Natural killer cell (primary cell): ENCODE measurements around the gene ACP7. TPM values are rescaled to one million over a fixed set of nuclear protein-coding genes. Genes with fewer than 3 reads are reported as not detected.

Experiments used
- ATAC-seq, 3 donors: fragments of 150-1000 bp in 2 of 3; fragments of 200-7000 bp in 1 of 3; cut with Tn5 transposase; 1 replicate in 1 of 3; 2 replicates in 2 of 3; pipeline ENCODE4 v1.10.0; 2021; ENCODE audit warnings: mild to moderate bottlenecking in 2 of 3, moderate library complexity in 2 of 3
- DNase-seq, 2 donors: peaks; one replicate each; pipeline versions ENCODE4 v3.0.0 to v3.0.0-alpha.2; 2013 to 2021; ENCODE audit warnings: mixed read lengths in 1 of 2
- H3K27ac ChIP-seq: one replicate; pipeline ENCODE4 v1.5.1; 2013; ENCODE audit warnings: mild to moderate bottlenecking, low read length
- H3K27me3 ChIP-seq: one replicate; pipeline ENCODE4 v1.6.1; 2013; ENCODE audit warnings: low read length; ENCODE audit not compliant: control insufficient read depth, insufficient read depth
- H3K36me3 ChIP-seq: one replicate; pipeline ENCODE4 v1.6.1; 2013; ENCODE audit warnings: low read length; ENCODE audit not compliant: control insufficient read depth, insufficient read depth
- H3K4me1 ChIP-seq: one replicate; pipeline ENCODE4 v1.6.1; 2013; ENCODE audit warnings: low read length; ENCODE audit not compliant: control insufficient read depth, insufficient read depth
- H3K4me3 ChIP-seq: one replicate; pipeline ENCODE4 v1.5.1; 2013; ENCODE audit warnings: low read length
- H3K9me3 ChIP-seq: one replicate; pipeline ENCODE4 v1.6.1; 2013; ENCODE audit warnings: low read length; ENCODE audit not compliant: control insufficient read depth, insufficient read depth
- H3K27ac Mint-ChIP-seq, 2 donors: one replicate each; pipeline ENCODE4 v1.8.0; 2022; ENCODE audit warnings: mild to moderate bottlenecking in 2 of 2, mixed read lengths in 2 of 2, moderate library complexity in 1 of 2
- H3K27me3 Mint-ChIP-seq, 2 donors: one replicate each; pipeline ENCODE4 v1.8.0; 2022; ENCODE audit warnings: low read depth in 2 of 2, mixed read lengths in 2 of 2
- H3K36me3 Mint-ChIP-seq: one replicate; pipeline ENCODE4 v1.8.0; 2022; ENCODE audit warnings: mixed read lengths
- H3K4me1 Mint-ChIP-seq, 2 donors: one replicate each; pipeline ENCODE4 v1.8.0; 2022; ENCODE audit warnings: mixed read lengths in 2 of 2
- H3K4me3 Mint-ChIP-seq: one replicate; pipeline ENCODE4 v1.8.0; 2022; ENCODE audit warnings: mild to moderate bottlenecking, moderate library complexity, mixed read lengths
- H3K9me3 Mint-ChIP-seq, 2 donors: one replicate each; pipeline ENCODE4 v1.8.0; 2022; ENCODE audit warnings: mixed read lengths in 2 of 2
- CTCF ChIP-seq: fragments of 200-600 bp; IDR thresholded peaks from one replicate; pipeline ENCODE4 v1.8.0; 2022; ENCODE audit warnings: antibody characterized with exemption
- WGBS: methylation state at CpG from one replicate; pipeline ENCODE4 v1.1.7; 2013; ENCODE audit warnings: missing lambda C conversion rate; ENCODE audit not compliant: insufficient coverage; 5-methylcytosine and 5-hydroxymethylcytosine counted together
- intact Hi-C: fragments of 100-400 bp; cut with micrococcal nuclease; formaldehyde crosslinking; loops from one replicate; pipeline ENCODE4 v1.14.2; 2022
- total RNA-seq, 4 donors: library from RNA; stranded (reverse); fragments of 120-200 nt in 1 of 4; gene quantifications; one replicate each; pipeline versions ENCODE4 v1.2.3 to v1.2.4, GENCODE V29; 2013 to 2022

ACP7 gene
- total RNA-seq, 3 donors from 2014 or later (not counting 1 experiment from before 2014, with no cell fraction given): not detected

- H3K27me3 Mint-ChIP-seq: no peaks in the 10 kb centered on the region
These were observed 66.1 kb downstream of the ACP7 start for GRCh38 chr19:39150235-39150634.

GRCh38 chr19:39150807-39151600 is 66.8 kb downstream of the ACP7 start:
- 60% methylated on average over 25 of the region's 26 CpGs for WGBS
- Mint-ChIP-seq H3K27me3 (no peaks in the 10 kb centered on the region), H3K9me3 (no peaks in the 10 kb centered on the region), H3K4me1 (peaks cover 49 to 57% of the 10 kb centered on the region in 2 donors), H3K36me3 (no peaks in the 10 kb centered on the region), H3K4me3 (peak overlapping the region; percentile 25), H3K27ac (peak overlapping the region; percentile 63 to 72)
- no peak overlapping the region for H3K4me3 ChIP-seq
- ATAC-seq (peak in 2 of 3 donors; percentile 40 to 44), DNase-seq (no peak)
- H3K27me3 ChIP-seq: no peaks in the 10 kb centered on the region
- H3K27ac ChIP-seq: no peak overlapping the region
- H3K4me1 ChIP-seq: peaks cover 21% of the 10 kb centered on the region
- no peaks in the 10 kb centered on the region for H3K36me3 ChIP-seq
- intact Hi-C loops: no loop called here
- H3K9me3 ChIP-seq: no peaks in the 10 kb centered on the region
- TF ChIP-seq CTCF: no peak

More at GRCh38 chr19:39150235-39150634, 66.1 kb downstream of the ACP7 start:
- intact Hi-C loops: no loop called here
- Histone ChIP-seq H3K36me3 (no peaks in the 10 kb centered on the region), H3K27ac (no peak overlapping the region), H3K9me3 (no peaks in the 10 kb centered on the region), H3K27me3 (no peaks in the 10 kb centered on the region), H3K4me3 (no peak overlapping the region), H3K4me1 (peaks cover 21% of the 10 kb centered on the region)
- ATAC-seq (no peak), DNase-seq (no peak)
- 95% methylated on average over 8 of the region's 8 CpGs for WGBS
- Mint-ChIP-seq H3K36me3 (no peaks in the 10 kb centered on the region), H3K4me3 (no peak overlapping the region), H3K4me1 (peaks cover 52 to 58% of the 10 kb centered on the region in 2 donors), H3K9me3 (no peaks in the 10 kb centered on the region), H3K27ac (no peak overlapping the region)
- TF ChIP-seq CTCF: no peak

GRCh38 chr19:39152066-39152465 is 67.9 kb downstream of the ACP7 start:
- no peak overlapping the region for H3K27ac ChIP-seq
- no peaks in the 10 kb centered on the region for H3K36me3 ChIP-seq
- H3K36me3 Mint-ChIP-seq: no peaks in the 10 kb centered on the region
- no peak overlapping the region for H3K4me3 ChIP-seq
- peaks cover 31% of the 10 kb centered on the region for H3K4me1 ChIP-seq
- no peak for TF ChIP-seq CTCF
- WGBS: 92% methylated on average over 10 of the region's 10 CpGs
- H3K4me1 Mint-ChIP-seq: peaks cover 42 to 54% of the 10 kb centered on the region in 2 donors
- H3K9me3 Mint-ChIP-seq: no peaks in the 10 kb centered on the region
- H3K9me3 ChIP-seq: no peaks in the 10 kb centered on the region
- H3K27ac Mint-ChIP-seq: no peak overlapping the region
- DNase-seq (no peak), ATAC-seq (no peak)
- no peak overlapping the region for H3K4me3 Mint-ChIP-seq
- no peaks in the 10 kb centered on the region for H3K27me3 ChIP-seq
- no peaks in the 10 kb centered on the region for H3K27me3 Mint-ChIP-seq
- intact Hi-C loops: no loop called here
